ENCODE data around the gene TNNI3K. TPM values are rescaled to one million over a fixed set of nuclear protein-coding genes. Genes with fewer than 3 reads are reported as not detected.

Gene TNNI3K
- total RNA-seq, 1 donor: 1.3 TPM

DNA sequence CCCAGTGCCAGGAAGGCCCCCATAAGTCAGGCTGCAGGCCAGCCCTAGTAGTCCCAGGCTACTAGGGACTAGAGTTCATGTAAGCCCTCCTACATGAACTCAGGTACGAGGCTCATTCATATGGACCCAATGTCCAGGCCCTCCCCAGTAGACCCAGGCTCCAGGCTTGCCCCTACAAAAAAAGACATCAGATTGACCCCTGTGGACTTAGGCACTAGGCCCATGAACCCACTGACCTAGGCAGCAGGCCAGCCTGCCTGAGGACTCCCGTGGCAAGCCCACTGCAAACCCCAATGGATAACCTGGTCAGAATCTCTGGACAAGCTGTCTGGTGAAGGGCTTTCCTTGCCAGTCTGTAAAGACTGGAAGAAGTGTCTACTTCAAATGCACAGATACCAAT lies 51.2 kb downstream of the TNNI3K start:
- DNase-seq (ENCODE audit: low read depth in 2 of 3, low spot score in 2 of 3): no peak

DNA sequence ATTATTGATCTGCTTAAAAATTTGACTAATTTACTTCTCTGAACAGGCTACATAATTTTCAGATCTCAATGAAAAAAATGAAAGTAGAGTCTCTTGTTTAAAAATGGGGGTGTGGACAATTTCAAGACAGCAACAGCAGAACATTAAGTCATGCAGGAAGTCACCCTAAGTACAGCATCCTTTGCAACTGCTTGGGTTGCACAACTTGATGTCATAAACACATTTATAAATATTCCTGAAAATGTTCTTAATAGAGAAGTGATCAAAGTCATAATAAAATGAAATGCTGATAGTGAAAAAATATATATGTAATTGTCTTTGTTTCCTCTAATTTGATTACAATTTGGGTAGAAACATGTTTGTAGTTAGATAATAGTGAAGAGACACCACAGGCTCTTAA lies 79.3 kb downstream of the TNNI3K start:
- no peak for DNase-seq (ENCODE audit: low read depth in 2 of 3, low spot score in 2 of 3)

- no peak for DNase-seq (ENCODE audit: low read depth in 2 of 3, low spot score in 2 of 3)
Observed at GRCh38 chr1:74316302-74316701, 81.1 kb downstream of the TNNI3K start.

DNA sequence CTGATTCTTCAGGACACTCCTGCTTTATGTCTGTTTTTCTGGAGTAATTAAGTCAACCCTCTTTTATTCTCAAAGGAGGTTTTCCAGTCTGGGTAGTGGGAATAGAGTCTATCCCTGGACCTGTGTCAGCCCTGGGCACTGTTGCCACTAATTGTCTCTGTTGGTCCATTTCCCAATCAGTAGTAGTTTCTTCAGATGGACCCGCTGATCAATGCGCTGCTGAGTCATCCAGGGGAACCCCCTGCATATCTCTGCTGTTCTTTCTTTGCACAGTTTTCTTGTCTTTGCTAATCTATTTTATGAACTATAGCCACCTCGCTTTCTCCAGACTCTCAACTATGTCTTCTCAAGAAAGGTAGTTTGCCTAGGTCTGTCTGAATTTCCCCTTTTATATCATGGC lies 82.5 kb downstream of the TNNI3K start:
- DNase-seq (ENCODE audit: low read depth in 2 of 3, low spot score in 2 of 3): no peak

- no peak for DNase-seq (ENCODE audit: low read depth in 2 of 3, low spot score in 2 of 3)
Observed at GRCh38 chr1:74323937-74324473, 88.8 kb downstream of the TNNI3K start.

- no peak for DNase-seq (ENCODE audit: low read depth in 2 of 3, low spot score in 2 of 3)
Observed at GRCh38 chr1:74324684-74325448, 89.7 kb downstream of the TNNI3K start.

GRCh38 chr1:74328851-74329250 lies 93.7 kb downstream of the TNNI3K start:
- no peak for DNase-seq (ENCODE audit: low read depth in 2 of 3, low spot score in 2 of 3)

GRCh38 chr1:74333244-74333643 lies 98.1 kb downstream of the TNNI3K start:
- DNase-seq (ENCODE audit: low read depth in 2 of 3, low spot score in 2 of 3): no peak

GRCh38 chr1:74334147-74334546 lies 99.0 kb downstream of the TNNI3K start:
- no peak for DNase-seq (ENCODE audit: low read depth in 2 of 3, low spot score in 2 of 3)

- no peak for DNase-seq (ENCODE audit: low read depth in 2 of 3, low spot score in 2 of 3)
Observed at GRCh38 chr1:74340656-74341055, 105.5 kb downstream of the TNNI3K start.

GRCh38 chr1:74341702-74342339 lies 106.6 kb downstream of the TNNI3K start:
- no peak for DNase-seq (ENCODE audit: low read depth in 2 of 3, low spot score in 2 of 3)

GRCh38 chr1:74343216-74343615 lies 108.0 kb downstream of the TNNI3K start:
- DNase-seq (ENCODE audit: low read depth in 2 of 3, low spot score in 2 of 3): peak in 1 of 3 donors; percentile 29

DNA sequence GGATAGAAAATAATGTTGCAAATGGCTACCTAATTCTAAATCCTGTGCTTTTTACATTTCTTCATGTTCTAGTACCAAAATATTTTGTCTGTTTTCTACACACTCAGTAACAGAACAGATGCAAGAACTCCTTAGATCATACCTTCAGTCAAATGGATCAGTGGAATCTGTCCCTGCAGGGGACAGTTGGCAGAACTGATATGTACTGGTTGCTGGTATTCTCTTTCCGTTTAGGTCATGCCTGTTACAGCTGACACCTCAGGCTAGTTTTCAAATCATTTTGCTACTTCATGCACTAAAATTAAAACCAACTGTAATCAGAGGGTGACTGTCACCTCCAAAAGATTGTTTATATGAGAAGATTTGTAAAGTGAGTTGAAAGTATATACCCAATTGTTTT lies 109.2 kb downstream of the TNNI3K start:
- DNase-seq (ENCODE audit: low read depth in 2 of 3, low spot score in 2 of 3): no peak

GRCh38 chr1:74356493-74356892 lies 121.3 kb downstream of the TNNI3K start:
- DNase-seq (ENCODE audit: low read depth in 2 of 3, low spot score in 2 of 3): no peak

- no peak for DNase-seq (ENCODE audit: low read depth in 2 of 3, low spot score in 2 of 3)
Observed at GRCh38 chr1:74357150-74357549, 122.0 kb downstream of the TNNI3K start.

DNA sequence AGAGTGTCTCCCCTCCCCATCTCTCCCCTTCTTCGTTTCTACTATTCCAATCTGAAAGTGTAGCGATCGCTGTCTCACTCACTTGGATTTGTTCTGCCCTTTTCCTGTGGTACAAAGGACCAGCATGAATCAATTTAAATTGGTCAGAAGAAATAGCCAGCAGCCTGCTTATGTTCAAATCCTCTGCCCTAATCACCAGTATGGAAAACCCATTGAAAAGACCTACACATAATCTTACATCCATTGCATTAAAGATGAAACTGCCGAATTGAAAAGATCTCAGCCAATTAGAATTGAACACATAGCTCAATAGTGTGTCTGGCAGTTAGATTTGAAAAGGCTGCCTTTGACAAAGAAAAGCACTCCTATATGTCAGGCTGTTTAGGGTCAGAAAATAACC lies 122.6 kb downstream of the TNNI3K start:
- DNase-seq (ENCODE audit: low read depth in 2 of 3, low spot score in 2 of 3): no peak

- no peak for DNase-seq (ENCODE audit: low read depth in 2 of 3, low spot score in 2 of 3)
Observed at GRCh38 chr1:74362691-74363090, 127.5 kb downstream of the TNNI3K start.

DNA sequence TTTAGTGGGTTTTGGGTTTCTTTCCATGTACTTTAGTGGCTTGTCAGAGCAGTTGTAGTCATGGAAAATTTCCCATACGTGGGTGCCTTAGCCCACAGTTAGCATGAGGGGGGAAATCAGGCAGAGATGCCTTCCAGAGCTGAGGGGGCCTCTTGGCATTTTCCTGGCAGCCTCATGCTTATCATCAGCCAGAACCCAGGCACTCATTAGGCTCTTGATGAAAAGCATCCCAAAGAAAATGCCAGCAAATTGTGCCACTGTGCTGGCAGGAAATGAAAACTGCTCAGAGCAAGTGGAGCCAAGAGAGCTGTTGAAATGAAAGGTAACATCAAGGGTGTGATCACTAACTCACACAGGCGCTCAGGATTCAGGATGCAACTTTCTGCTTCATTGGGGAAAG lies 128.0 kb downstream of the TNNI3K start:
- DNase-seq (ENCODE audit: low read depth in 2 of 3, low spot score in 2 of 3): no peak

- no peak for DNase-seq (ENCODE audit: low read depth in 2 of 3, low spot score in 2 of 3)
Observed at GRCh38 chr1:74367175-74367813, 132.1 kb downstream of the TNNI3K start.

DNA sequence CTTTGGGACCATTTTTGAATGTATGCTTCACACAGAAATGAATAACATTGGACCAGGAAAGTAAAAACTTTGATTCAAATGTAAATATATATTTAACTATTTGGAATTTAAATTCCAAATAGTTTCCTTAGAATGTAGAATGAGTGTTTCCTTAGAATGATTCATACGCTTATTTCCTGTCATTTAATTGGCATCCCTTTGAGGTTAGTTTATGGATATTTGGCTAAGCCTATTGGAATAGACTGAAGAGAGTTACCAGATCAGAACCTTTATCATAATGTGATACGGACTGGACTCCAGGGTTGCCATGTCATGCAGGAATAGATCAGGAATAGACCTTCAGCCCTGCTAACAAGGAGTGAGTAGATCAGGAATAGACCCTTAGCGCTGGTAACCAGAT lies 133.1 kb downstream of the TNNI3K start:
- DNase-seq (ENCODE audit: low read depth in 2 of 3, low spot score in 2 of 3): no peak

DNA sequence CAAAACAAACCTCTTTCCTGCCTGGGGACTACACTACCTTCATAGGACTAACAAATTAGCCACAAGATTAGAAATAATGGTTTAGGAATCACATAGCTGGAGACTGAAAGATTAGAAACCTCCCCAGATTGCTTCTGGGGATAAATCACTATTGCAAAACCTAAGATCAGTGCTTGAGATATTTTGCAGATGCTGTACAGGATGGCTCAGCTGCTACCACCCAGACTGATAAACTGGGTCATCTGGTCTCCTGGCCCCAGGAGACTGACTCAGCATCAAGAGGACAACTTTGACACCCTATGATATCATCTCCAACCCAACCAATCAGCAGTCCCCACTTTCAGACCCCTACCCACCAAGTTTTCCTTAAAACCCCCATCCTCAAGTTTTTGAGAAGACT lies 140.2 kb downstream of the TNNI3K start:
- no peak for DNase-seq (ENCODE audit: low read depth in 2 of 3, low spot score in 2 of 3)

GRCh38 chr1:74380252-74380651 lies 145.1 kb downstream of the TNNI3K start:
- DNase-seq (ENCODE audit: low read depth in 2 of 3, low spot score in 2 of 3): no peak
